Omental fat pad (tissue), 4 donors: ENCODE measurements around the gene CIT. TPM values are rescaled to one million over a fixed set of nuclear protein-coding genes. Genes with fewer than 3 reads are reported as not detected.
A peak's percentile ranks its signal among the peaks of the same experiment; 100 is the strongest.
"Not testable (repeated sequence)": the region's sequence is repeated elsewhere in the genome, so short reads cannot be mapped to it uniquely, and the experiment has no call there.

ENCODE experiments used
- ATAC-seq: fragments of 150-250 bp; one replicate; pipeline ENCODE4 v1.9.1; 2016; ENCODE audit warnings: mild to moderate bottlenecking, moderate library complexity; ENCODE audit not compliant: low FRiP score
- DNase-seq: peaks from one replicate; pipeline ENCODE4 v3.0.0-alpha.2; 2019; ENCODE audit warnings: low spot score
- total RNA-seq, 4 donors: library from RNA; depleted of rRNA; stranded (reverse); fragments of >200 nt; gene quantifications; one replicate each; pipeline ENCODE4 v1.1.0, GENCODE V29; 2016
- TF ChIP-seq, protein P1 (sequence below), 3 donors: fragments of 450-650 bp; IDR thresholded peaks; one replicate each; pipeline ENCODE4 v1.5.1; 2016 to 2017; ENCODE audit warnings: antibody characterized with exemption in 3 of 3, mild to moderate bottlenecking in 3 of 3, moderate library complexity in 2 of 3

Gene CIT
- total RNA-seq, 4 donors from 2014 or later = 0.93 to 4.3 (median 3.4) TPM

DNA sequence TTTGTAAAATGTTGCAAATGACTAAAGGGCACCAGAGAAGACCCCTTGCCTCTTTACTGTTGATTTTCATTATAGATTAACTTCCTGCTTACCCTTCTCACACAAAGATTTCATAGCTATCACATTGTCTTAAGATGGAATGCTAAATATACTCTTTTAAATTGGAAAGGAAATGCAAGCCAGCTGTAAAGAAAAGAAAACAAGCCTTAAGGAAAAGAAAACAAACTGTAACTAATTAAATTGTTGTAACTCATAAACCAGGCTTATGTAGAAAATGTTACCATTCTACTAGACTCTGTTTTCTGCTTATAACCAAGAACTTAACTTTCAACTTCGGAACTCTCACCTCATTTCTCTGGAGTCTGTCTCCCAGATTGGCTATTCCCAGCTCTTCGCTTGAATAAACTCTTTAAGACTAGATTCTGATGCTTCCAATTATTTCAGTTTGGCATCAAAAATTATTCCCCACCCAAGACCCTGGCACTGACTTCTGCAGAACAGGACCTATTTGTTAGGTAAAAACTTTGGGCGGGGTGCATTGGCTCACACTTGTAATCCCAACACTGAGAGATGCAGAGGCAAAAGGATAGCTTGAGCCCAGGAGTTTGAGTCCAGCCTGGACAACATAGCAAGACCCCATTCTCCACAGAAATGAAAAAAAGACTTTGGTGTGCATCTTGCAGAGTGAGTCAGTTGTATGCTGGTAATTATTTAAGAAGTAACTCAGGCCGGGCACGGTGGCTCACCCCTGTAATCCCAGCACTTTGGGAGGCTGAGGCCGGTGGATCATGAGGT, 36.6 kb upstream of the CIT start:
- no peak for ATAC-seq
- TF ChIP-seq, protein P1, sequence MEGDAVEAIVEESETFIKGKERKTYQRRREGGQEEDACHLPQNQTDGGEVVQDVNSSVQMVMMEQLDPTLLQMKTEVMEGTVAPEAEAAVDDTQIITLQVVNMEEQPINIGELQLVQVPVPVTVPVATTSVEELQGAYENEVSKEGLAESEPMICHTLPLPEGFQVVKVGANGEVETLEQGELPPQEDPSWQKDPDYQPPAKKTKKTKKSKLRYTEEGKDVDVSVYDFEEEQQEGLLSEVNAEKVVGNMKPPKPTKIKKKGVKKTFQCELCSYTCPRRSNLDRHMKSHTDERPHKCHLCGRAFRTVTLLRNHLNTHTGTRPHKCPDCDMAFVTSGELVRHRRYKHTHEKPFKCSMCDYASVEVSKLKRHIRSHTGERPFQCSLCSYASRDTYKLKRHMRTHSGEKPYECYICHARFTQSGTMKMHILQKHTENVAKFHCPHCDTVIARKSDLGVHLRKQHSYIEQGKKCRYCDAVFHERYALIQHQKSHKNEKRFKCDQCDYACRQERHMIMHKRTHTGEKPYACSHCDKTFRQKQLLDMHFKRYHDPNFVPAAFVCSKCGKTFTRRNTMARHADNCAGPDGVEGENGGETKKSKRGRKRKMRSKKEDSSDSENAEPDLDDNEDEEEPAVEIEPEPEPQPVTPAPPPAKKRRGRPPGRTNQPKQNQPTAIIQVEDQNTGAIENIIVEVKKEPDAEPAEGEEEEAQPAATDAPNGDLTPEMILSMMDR (IDR thresholded peaks at IDR 0.05) = no peak
- no peak for DNase-seq

DNA sequence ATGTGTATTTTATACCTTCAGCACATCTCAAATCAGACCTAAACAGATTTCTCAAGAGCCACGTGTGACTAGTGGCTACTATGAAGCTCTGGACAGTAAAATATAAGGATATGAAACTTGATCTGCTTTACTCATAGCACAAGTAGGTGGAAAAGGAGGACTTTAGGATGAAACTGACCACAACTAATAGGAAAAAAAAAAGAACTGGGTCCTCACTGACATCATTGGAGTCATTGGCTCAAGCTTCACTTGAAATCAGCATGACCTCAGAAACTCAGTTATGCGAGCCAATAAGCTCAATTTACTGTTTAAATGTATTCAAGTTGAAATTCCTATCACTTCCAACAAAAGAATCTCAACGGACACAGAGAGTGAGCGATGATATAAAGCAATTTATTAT, 34.1 kb upstream of the CIT start:
- TF ChIP-seq, protein P1 (IDR thresholded peaks at IDR 0.05) = no peak
- DNase-seq (no peak), ATAC-seq (no peak)

DNA sequence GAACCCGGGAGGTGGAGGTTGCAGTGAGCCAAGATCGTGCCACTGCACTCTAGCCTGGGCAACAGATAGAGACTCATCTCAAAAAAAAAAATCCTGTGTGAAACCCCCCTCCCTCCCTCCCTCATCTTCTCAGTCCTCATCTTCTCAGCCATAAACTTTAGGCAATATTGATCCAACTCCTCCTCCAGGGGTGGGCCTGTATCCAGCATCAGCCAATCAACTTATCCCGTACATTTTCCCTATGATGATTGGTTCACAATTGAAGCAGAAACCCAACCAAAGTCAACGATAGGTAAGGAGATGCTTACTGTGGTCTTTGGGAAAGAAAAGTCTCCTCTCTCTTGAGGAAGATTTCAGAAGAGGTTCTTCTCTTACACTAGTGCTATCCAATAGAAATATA, 33.5 kb upstream of the CIT start:
- no peak for DNase-seq
- TF ChIP-seq, protein P1 (IDR thresholded peaks at IDR 0.05) = no peak
- no peak for ATAC-seq

DNA sequence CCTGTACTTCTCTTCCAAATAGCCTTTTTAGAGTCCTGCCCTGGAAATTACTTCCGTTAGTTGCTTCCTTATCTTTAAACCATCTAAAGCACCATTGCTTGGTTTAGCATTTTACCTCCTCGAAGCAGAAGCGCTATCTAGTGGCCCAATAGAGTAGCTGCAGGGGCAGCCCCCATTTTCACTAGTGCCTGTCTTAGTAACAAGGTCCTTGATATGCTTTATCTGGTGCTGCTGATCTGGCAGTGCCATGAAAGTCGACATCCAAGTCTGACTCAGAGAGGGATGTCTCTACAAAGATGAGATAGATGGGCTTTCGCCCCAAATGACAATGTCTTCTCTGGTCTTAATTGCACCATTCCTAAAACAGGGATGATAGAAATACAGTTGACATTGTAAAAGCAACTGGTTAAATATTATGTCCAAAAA, 25.0 kb upstream of the CIT start:
- TF ChIP-seq, protein P1 (IDR thresholded peaks at IDR 0.05) = no peak
- ATAC-seq (peak; percentile 57), DNase-seq (no peak)

DNA sequence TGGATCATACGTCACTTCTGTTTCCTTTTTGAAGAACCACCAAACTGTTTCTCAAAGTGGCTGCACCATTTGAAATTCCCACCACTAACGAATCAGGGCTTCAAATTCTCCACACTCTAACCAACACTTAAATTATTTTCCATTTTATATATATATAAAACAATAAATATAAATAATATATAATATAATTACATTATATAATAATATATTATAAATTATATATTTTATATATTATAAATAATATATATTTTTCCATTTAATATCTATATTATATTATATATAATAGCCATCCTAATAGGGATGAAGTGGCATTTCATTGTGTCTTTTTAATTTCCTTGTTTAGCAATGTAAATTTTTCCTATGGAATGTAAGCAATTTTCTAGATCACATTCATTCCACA, 24.6 kb upstream of the CIT start:
- ATAC-seq = no peak

DNA sequence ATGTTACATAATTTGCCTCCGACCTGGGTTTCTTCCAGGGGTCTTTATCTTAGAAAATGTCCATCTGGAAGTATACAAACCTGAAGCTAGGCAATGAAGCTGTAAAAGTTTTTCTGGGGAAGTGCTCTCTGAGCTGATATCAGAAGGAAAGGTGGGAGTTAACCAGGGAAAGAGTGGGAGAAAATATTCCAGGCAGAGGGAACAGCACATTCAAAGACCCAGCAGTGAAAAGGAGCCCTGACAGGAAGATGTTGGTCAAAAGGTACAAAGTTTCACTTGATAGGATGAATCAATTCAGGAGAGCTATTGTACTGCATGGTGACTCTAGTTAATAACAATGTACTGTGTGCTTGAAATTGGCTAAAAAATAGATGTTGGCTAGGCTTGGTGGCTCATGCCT, 17.8 kb upstream of the CIT start:
- ATAC-seq (no peak), DNase-seq (no peak)
- TF ChIP-seq, protein P1 (IDR thresholded peaks at IDR 0.05) = no peak

More for the DNA sequence above, 24.6 kb upstream of the CIT start:
- TF ChIP-seq, protein P1 (IDR thresholded peaks at IDR 0.05) = no peak
- no peak for DNase-seq

DNA sequence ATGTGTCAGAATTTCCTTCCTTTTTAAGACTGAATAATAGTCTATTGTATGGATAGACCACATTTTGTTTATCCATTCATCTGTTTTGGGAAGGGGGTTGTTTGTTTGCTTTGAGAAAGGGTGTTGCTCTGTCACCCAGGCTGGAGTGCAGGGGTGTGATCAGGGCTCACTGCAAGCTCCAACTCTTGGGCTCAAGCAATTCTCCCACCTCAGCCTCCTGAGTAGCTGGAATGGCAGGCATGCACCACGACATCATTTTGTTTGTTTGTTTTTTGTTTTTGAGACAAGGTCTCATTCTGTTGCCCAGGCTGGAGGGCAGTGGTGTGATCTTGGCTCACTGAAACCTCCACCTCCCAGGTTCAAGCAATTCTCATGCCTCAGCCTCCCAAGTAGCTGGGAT, 15.5 kb upstream of the CIT start:
- not testable (repeated sequence) for ATAC-seq, DNase-seq
